Erythroblast (primary cell): ENCODE results near the gene DPEP2NB.

Source experiments
- GATA1 ChIP-seq: IDR thresholded peaks from 2 replicates; pipeline ENCODE4 v1.6.1; 2011; ENCODE audit warnings: low read depth, mild to moderate bottlenecking, control low read depth, low read length, moderate library complexity
- POLR2A ChIP-seq: IDR thresholded peaks from 2 replicates; pipeline ENCODE4 v1.6.1; 2011; ENCODE audit warnings: mild to moderate bottlenecking, low read length

- TF ChIP-seq POLR2A = no peak
- TF ChIP-seq GATA1 = no peak
These were observed 9.9 kb downstream of the DPEP2NB start for GRCh38 chr16:68005786-68006286.
